ENCODE results near the gene GHRL. TPM values are rescaled to one million over a fixed set of nuclear protein-coding genes. Genes with fewer than 3 reads are reported as not detected.

Gene GHRL
- total RNA-seq, 2 donors from 2014 or later = not detected

DNA sequence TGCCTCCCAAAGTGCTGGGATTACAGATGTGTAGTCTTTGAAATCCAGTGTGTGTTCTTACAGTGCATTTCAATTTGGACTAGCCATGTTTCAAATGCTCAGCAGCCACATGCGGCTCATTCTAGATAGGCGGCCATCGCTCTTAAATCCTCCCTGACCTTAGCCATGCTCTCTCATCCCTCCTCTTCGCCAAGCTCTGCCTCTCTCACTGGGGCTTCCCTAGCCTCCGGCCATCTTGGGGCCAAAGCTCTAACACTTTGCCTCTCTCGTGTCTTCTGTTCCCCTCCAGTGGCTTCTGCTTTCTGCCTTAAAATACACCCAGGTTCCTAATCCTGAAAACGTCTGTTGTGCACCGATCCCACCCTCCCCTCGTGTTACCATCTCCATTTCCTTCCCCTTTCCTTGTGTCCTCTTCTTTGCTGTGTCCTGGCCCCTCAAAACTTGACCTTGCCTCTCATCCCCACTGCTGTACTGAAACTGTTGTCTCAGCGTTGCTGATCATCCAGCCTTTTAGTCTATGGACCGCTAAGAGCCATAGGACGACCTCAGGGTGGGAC is 1.4 kb upstream of the GHRL start:
- TF ChIP-seq, protein P1, sequence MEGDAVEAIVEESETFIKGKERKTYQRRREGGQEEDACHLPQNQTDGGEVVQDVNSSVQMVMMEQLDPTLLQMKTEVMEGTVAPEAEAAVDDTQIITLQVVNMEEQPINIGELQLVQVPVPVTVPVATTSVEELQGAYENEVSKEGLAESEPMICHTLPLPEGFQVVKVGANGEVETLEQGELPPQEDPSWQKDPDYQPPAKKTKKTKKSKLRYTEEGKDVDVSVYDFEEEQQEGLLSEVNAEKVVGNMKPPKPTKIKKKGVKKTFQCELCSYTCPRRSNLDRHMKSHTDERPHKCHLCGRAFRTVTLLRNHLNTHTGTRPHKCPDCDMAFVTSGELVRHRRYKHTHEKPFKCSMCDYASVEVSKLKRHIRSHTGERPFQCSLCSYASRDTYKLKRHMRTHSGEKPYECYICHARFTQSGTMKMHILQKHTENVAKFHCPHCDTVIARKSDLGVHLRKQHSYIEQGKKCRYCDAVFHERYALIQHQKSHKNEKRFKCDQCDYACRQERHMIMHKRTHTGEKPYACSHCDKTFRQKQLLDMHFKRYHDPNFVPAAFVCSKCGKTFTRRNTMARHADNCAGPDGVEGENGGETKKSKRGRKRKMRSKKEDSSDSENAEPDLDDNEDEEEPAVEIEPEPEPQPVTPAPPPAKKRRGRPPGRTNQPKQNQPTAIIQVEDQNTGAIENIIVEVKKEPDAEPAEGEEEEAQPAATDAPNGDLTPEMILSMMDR (IDR thresholded peaks at IDR 0.05) = no peak
- Histone ChIP-seq H3K27ac (no peak overlapping the region), H3K36me3 (peaks cover 15% of the 10 kb centered on the region), H3K27me3 (no peaks in the 10 kb centered on the region), H3K4me3 (no peak overlapping the region), H3K9me3 (no peaks in the 10 kb centered on the region), H3K4me1 (peaks cover 0 to 7% of the 10 kb centered on the region in 2 donors)
- no peak for DNase-seq (ENCODE audit: low spot score)

DNA sequence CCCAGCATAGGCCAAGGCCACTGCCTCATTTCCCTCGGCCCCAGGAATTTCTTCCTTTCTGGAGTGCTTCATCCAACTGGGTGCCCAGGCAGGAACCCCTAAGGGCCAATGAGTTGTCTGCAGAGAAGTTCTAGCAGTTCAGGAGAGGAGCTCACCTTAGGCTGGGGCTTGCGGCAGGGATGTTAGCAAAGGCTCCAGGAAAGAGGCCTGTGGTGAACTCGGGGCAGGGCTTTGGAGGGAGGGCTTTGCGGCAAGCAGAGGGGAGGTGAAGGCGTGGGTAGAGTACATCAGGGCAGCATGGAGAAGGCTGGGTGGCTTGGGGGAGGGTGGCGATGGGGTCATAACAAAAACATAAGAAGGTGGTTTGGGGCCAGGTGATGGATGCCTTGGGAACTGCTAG is 1.1 kb downstream of the GHRL start:
- H3K27ac ChIP-seq = no peak overlapping the region
- H3K4me1 ChIP-seq = peaks cover 0 to 7% of the 10 kb centered on the region in 2 donors
- H3K9me3 ChIP-seq = no peaks in the 10 kb centered on the region
- no peak overlapping the region for H3K4me3 ChIP-seq
- peaks cover 17% of the 10 kb centered on the region for H3K36me3 ChIP-seq
- no peaks in the 10 kb centered on the region for H3K27me3 ChIP-seq
- DNase-seq (ENCODE audit: low spot score) = no peak
- TF ChIP-seq, protein P1 (IDR thresholded peaks at IDR 0.05) = no peak

DNA sequence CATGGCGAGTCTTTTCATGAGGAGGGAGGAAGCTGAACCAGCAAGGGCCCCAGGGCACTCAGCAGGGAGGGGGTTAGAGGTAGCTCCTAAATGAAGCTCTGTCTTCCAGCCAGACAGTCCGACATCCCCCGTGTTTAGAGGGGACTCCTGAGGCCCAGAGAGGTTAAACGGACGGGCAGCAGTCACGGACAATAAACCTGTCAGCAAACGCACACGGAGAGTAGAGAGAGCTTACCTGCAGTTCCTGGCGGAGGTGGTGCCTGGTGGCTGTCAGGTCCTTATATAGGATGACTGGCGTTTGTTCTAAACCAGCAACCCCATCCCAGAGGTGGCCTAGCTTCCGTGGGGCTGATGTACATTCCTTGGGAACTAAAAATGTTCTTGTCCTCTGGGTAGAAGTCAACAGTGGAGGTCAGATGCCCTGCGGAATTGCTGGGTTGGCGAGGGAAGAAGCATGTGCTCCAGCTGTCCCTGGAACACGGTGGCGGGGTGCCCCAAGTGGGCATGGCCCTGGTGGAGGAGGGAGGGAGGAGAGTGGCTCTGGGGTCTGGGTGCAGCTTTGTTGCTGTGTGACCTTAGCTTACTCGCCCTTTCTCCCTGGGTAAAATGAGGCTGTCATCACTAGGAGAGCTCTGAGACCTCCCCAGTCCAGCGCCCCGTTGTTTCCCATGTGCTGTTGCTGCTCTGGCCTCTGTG is 2.1 kb downstream of the GHRL start:
- TF ChIP-seq, protein P1 (IDR thresholded peaks at IDR 0.05) = no peak
- no peak for DNase-seq (ENCODE audit: low spot score)
- Histone ChIP-seq H3K9me3 (no peaks in the 10 kb centered on the region), H3K4me1 (peaks cover 0 to 7% of the 10 kb centered on the region in 2 donors), H3K27ac (no peak overlapping the region), H3K36me3 (peaks cover 18% of the 10 kb centered on the region), H3K4me3 (no peak overlapping the region), H3K27me3 (no peaks in the 10 kb centered on the region)

DNA sequence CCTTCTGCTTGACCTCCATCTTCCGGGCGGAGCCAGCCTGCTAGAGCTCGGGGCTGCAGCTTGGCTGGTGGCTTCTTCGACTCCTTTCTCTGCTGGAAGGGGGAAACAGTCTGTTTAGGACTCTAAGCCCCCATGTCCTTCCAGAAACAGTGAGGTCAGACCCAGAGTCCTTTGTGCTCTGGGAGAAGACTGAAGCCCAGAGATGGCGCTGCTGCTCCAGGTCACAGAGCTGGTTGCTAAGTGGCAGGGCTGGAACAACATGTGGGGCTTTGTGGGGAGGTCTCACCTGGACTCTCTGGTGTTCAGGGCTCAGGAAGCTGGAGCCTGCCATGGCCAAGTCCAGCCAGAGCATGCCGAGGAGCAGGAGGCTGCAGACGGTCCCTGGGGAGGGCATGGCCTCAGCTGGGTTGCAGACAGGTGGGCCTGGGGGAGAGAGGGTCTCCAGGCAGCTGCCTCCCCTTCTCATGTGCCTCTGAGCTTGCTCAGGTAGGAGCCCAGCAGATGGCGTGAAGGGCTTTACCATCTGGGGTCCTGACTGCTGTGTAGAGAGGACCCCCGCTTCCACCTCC is 2.9 kb downstream of the GHRL start:
- Histone ChIP-seq H3K27ac (no peak overlapping the region), H3K9me3 (no peaks in the 10 kb centered on the region), H3K4me3 (no peak overlapping the region), H3K27me3 (no peaks in the 10 kb centered on the region), H3K36me3 (peaks cover 19% of the 10 kb centered on the region), H3K4me1 (peaks cover 0 to 7% of the 10 kb centered on the region in 2 donors)
- TF ChIP-seq, protein P1 (IDR thresholded peaks at IDR 0.05) = no peak
- no peak for DNase-seq (ENCODE audit: low spot score)

DNA sequence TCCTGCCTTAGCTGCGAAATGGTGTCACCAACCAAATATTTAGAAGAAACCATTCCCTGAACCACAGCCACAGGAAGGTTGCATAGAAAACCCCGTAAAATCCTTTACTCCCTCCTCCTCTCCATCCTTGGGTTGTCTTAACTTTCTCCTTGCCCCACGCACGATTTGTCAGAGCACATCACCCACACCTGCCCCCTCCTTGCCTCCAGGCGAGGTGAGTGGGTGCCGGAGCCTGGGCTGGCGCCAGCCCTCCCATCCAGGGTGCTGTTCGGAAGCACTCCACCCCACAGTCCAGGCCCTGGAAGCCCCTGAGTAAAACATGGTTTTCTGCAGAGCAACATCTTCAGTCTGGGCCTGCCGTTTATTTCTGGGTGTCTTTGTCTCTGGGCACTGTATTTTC is 3.7 kb downstream of the GHRL start:
- peaks cover 0 to 7% of the 10 kb centered on the region in 2 donors for H3K4me1 ChIP-seq
- TF ChIP-seq, protein P1 (IDR thresholded peaks at IDR 0.05) = no peak
- DNase-seq (ENCODE audit: low spot score) = no peak
- no peak overlapping the region for H3K27ac ChIP-seq
- peaks cover 19% of the 10 kb centered on the region for H3K36me3 ChIP-seq
- no peaks in the 10 kb centered on the region for H3K9me3 ChIP-seq
- H3K27me3 ChIP-seq = no peaks in the 10 kb centered on the region
- no peak overlapping the region for H3K4me3 ChIP-seq

All from right atrium auricular region (tissue), 2 donors.